Measurements from ENCODE around the gene TAS1R3.

Gene TAS1R3

DNA sequence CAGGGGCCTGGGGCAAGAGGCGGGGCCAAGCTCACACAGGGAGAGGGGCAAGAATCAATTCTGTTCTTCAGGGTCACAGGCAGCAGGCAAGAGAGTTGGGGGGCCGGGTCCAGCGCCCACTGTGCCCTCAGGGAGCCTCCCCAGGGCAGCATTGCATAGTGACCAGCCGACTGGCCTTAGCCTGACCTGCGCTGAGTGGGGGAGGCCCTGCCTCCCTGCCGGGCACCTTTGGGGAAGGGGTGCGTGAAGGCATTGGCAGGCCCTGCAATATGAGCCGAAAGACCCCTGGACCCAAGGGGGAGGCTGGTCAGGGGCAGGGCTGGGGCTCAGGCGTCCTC is 38.7 kb upstream of the TAS1R3 start:
- H3K79me2 ChIP-seq (ENCODE audit: insufficient read depth, low read length): no peaks in the 10 kb centered on the region
- no peaks in the 10 kb centered on the region for H3K36me3 ChIP-seq (ENCODE audit: low read length)
- no peaks in the 10 kb centered on the region for H4K20me1 ChIP-seq (ENCODE audit: low read depth, low read length)
- no peaks in the 10 kb centered on the region for H3F3A ChIP-seq (ENCODE audit: insufficient read depth)
- no peak overlapping the region for H3K9ac ChIP-seq (ENCODE audit: low read length)
- no peak for TF ChIP-seq EZH2phosphoT487 (conservative IDR thresholded peaks at IDR 0.05; ENCODE audit: low read length)
- TF ChIP-seq, protein P1, sequence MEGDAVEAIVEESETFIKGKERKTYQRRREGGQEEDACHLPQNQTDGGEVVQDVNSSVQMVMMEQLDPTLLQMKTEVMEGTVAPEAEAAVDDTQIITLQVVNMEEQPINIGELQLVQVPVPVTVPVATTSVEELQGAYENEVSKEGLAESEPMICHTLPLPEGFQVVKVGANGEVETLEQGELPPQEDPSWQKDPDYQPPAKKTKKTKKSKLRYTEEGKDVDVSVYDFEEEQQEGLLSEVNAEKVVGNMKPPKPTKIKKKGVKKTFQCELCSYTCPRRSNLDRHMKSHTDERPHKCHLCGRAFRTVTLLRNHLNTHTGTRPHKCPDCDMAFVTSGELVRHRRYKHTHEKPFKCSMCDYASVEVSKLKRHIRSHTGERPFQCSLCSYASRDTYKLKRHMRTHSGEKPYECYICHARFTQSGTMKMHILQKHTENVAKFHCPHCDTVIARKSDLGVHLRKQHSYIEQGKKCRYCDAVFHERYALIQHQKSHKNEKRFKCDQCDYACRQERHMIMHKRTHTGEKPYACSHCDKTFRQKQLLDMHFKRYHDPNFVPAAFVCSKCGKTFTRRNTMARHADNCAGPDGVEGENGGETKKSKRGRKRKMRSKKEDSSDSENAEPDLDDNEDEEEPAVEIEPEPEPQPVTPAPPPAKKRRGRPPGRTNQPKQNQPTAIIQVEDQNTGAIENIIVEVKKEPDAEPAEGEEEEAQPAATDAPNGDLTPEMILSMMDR (IDR thresholded peaks at IDR 0.05; ENCODE audit: insufficient read depth, low read length, poor library complexity, severe bottlenecking): no peak
- H3K4me3 ChIP-seq (ENCODE audit: insufficient read depth, low read length, poor library complexity, severe bottlenecking): no peak overlapping the region
- no peak overlapping the region for H3K4me2 ChIP-seq (ENCODE audit: low read depth, low read length, poor library complexity, severe bottlenecking)
- no peak overlapping the region for H3K27ac ChIP-seq (ENCODE audit: low read depth, low read length)
- no peak overlapping the region for H2AFZ ChIP-seq (ENCODE audit: low read depth, low read length, severe bottlenecking)
- H3K9me3 ChIP-seq (ENCODE audit: insufficient read depth, low read length): no peaks in the 10 kb centered on the region
- H3K9me2 ChIP-seq (replicated peaks; ENCODE audit: insufficient read depth, low read length): no peaks in the 10 kb centered on the region
- H3K27me3 ChIP-seq (ENCODE audit: low read length): no peaks in the 10 kb centered on the region

DNA sequence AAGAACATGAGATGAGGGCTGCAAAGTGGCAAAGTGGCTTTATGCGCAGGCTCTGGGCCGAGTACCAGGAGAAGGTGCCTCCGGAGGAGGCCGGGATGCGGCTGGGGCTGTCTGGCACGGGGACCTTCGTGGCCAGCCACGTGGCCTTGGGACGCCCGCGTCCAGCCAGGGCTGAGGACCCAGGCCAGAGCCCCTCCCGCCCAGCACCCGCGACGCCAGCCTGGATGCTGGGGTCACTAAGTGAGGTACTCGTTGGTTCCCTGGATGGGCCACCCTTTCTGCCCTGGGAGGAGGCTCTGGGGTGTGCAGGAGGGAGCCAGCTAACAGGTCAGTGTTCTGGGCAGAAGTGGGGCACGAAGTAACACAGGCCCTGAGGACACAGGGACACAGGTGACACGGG is 38.2 kb upstream of the TAS1R3 start:
- Histone ChIP-seq H3K9me3 (ENCODE audit: insufficient read depth, low read length) (no peaks in the 10 kb centered on the region), H3F3A (ENCODE audit: insufficient read depth) (no peaks in the 10 kb centered on the region), H3K27ac (ENCODE audit: low read depth, low read length) (no peak overlapping the region), H3K27me3 (ENCODE audit: low read length) (no peaks in the 10 kb centered on the region), H3K4me3 (ENCODE audit: insufficient read depth, low read length, poor library complexity, severe bottlenecking) (no peak overlapping the region), H3K9me2 (replicated peaks; ENCODE audit: insufficient read depth, low read length) (no peaks in the 10 kb centered on the region), H3K4me2 (ENCODE audit: low read depth, low read length, poor library complexity, severe bottlenecking) (no peak overlapping the region), H3K9ac (ENCODE audit: low read length) (no peak overlapping the region), H2AFZ (ENCODE audit: low read depth, low read length, severe bottlenecking) (no peak overlapping the region), H3K36me3 (ENCODE audit: low read length) (no peaks in the 10 kb centered on the region), H3K79me2 (ENCODE audit: insufficient read depth, low read length) (no peaks in the 10 kb centered on the region), H4K20me1 (ENCODE audit: low read depth, low read length) (no peaks in the 10 kb centered on the region)
- TF ChIP-seq, protein P1 (IDR thresholded peaks at IDR 0.05; ENCODE audit: insufficient read depth, low read length, poor library complexity, severe bottlenecking): no peak
- TF ChIP-seq EZH2phosphoT487 (conservative IDR thresholded peaks at IDR 0.05; ENCODE audit: low read length): no peak

DNA sequence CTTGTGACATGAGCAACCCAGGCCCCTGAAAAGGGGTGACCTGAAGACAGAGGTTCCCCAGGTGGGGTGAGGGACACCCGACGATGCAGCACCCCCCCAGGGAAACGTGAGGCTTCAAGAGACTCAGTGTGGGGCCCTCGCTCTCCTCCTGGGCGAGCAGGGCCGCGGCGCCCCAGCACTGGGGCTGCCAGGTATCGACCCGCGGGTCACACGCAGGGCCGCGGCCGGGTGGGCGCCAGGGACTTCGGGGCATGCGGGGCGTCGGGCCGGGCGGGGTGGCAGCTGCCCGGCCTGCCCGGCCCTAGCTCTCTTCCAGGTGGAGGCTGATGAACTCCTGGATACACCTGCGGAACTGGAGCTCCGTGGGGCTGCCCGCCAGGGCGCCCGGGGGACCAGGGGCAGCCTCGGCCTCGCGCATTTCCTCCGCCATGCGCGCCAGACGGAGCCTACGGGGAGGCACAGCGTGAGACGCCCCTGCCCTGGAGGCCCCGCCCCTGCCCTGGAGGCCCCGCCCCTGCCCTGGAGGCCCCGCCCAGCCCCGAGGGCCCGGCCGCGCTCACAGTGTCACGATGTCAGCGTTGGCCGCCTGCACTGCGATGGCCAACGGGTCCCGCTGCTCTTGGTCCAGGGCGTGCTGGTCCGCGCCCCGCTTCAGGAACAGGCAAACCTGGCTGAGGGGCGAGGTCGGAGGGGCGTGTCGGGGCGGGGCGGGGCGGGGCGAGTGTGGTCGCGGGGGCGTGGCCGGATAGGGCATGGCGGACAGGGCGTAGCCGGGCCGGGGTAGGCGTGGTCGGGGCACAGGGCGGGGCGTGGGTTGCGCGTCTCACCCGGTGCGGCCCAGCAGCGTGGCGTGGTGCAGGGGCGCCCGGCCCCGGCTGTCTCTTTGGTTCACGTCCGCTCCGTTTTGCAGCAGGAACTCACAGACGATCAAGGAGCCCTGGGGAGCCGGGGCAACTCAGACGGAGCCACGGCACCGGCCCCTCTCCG is 37.5 kb upstream of the TAS1R3 start:
- Histone ChIP-seq H3K4me3 (ENCODE audit: insufficient read depth, low read length, poor library complexity, severe bottlenecking) (no peak overlapping the region), H3K27ac (ENCODE audit: low read depth, low read length) (no peak overlapping the region), H2AFZ (ENCODE audit: low read depth, low read length, severe bottlenecking) (no peak overlapping the region), H4K20me1 (ENCODE audit: low read depth, low read length) (no peaks in the 10 kb centered on the region), H3K27me3 (ENCODE audit: low read length) (no peaks in the 10 kb centered on the region), H3K36me3 (ENCODE audit: low read length) (no peaks in the 10 kb centered on the region), H3K9me3 (ENCODE audit: insufficient read depth, low read length) (no peaks in the 10 kb centered on the region), H3K9me2 (replicated peaks; ENCODE audit: insufficient read depth, low read length) (no peaks in the 10 kb centered on the region), H3K79me2 (ENCODE audit: insufficient read depth, low read length) (no peaks in the 10 kb centered on the region), H3K9ac (ENCODE audit: low read length) (no peak overlapping the region), H3K4me2 (ENCODE audit: low read depth, low read length, poor library complexity, severe bottlenecking) (no peak overlapping the region), H3F3A (ENCODE audit: insufficient read depth) (no peaks in the 10 kb centered on the region)
- TF ChIP-seq, protein P1 (IDR thresholded peaks at IDR 0.05; ENCODE audit: insufficient read depth, low read length, poor library complexity, severe bottlenecking): no peak
- TF ChIP-seq EZH2phosphoT487 (conservative IDR thresholded peaks at IDR 0.05; ENCODE audit: low read length): no peak

Measured in SU-DHL-6 (cell line).